H9 (cell line): ENCODE measurements around the gene ABCC4. TPM values are rescaled to one million over a fixed set of nuclear protein-coding genes. Genes with fewer than 3 reads are reported as not detected.

Source experiments
- DNase-seq: peaks from one replicate; pipeline ENCODE4 v3.0.0-alpha.2; 2017
- H2AFZ ChIP-seq: one replicate; pipeline ENCODE4 v1.6.1; 2013; ENCODE audit warnings: mild to moderate bottlenecking, low read length, control low read depth, moderate library complexity
- H2AK5ac ChIP-seq: 2 replicates; pipeline ENCODE4 v1.6.1; 2013; ENCODE audit warnings: low read length, control low read depth, mixed read lengths; ENCODE audit not compliant: insufficient read length
- H2BK120ac ChIP-seq: one replicate; pipeline ENCODE4 v1.6.1; 2013; ENCODE audit warnings: low read depth, mild to moderate bottlenecking, low read length, control low read depth, inconsistent platforms; ENCODE audit not compliant: poor library complexity, severe bottlenecking
- H2BK12ac ChIP-seq: 2 replicates; pipeline ENCODE4 v1.6.1; 2013; ENCODE audit warnings: low read length, control low read depth, mixed read lengths, low read depth; ENCODE audit not compliant: insufficient read length
- H2BK15ac ChIP-seq: 2 replicates; pipeline ENCODE4 v1.6.1; 2013; ENCODE audit warnings: low read depth, low read length, control low read depth
- H2BK20ac ChIP-seq: one replicate; pipeline ENCODE4 v1.6.1; 2013; ENCODE audit warnings: low read depth, mild to moderate bottlenecking, low read length, control low read depth, inconsistent platforms; ENCODE audit not compliant: poor library complexity, severe bottlenecking
- H2BK5ac ChIP-seq: 2 replicates; pipeline ENCODE4 v1.6.1; 2013; ENCODE audit warnings: low read length, control low read depth, mixed read lengths; ENCODE audit not compliant: insufficient read length
- H3K14ac ChIP-seq: 2 replicates; pipeline ENCODE4 v1.6.1; 2013; ENCODE audit warnings: low read length, control low read depth; ENCODE audit not compliant: insufficient read depth
- H3K18ac ChIP-seq: 2 replicates; pipeline ENCODE4 v1.6.1; 2013; ENCODE audit warnings: low read depth, mild to moderate bottlenecking, mixed read lengths, low read length, control low read depth; ENCODE audit not compliant: insufficient read length
- H3K23ac ChIP-seq: 2 replicates; pipeline ENCODE4 v1.6.1; 2013; ENCODE audit warnings: low read length, control low read depth, mixed read lengths, low read depth; ENCODE audit not compliant: insufficient read length
- H3K23me2 ChIP-seq: 2 replicates; pipeline ENCODE4 v1.6.1; 2013; ENCODE audit warnings: low read depth, mild to moderate bottlenecking, mixed read lengths, low read length, control low read depth; ENCODE audit not compliant: insufficient read length, poor library complexity, severe bottlenecking
- H3K27ac ChIP-seq: 2 replicates; pipeline ENCODE4 v1.5.1; 2013; ENCODE audit warnings: low read length, control low read depth, mixed read lengths, low read depth; ENCODE audit not compliant: insufficient read length
- H3K27me3 ChIP-seq: 2 replicates; pipeline ENCODE4 v1.6.1; 2013; ENCODE audit warnings: low read length, control low read depth, inconsistent platforms; ENCODE audit not compliant: insufficient read depth
- H3K4ac ChIP-seq: 2 replicates; pipeline ENCODE4 v1.6.1; 2013; ENCODE audit warnings: low read depth, mild to moderate bottlenecking, control low read depth, inconsistent platforms, low read length, moderate library complexity
- H3K4me1 ChIP-seq: 2 replicates; pipeline ENCODE4 v1.6.1; 2013; ENCODE audit warnings: low read length, control low read depth, inconsistent platforms; ENCODE audit not compliant: insufficient read depth
- H3K4me2 ChIP-seq: 2 replicates; pipeline ENCODE4 v1.6.1; 2013; ENCODE audit warnings: low read length, control low read depth, mixed read lengths; ENCODE audit not compliant: insufficient read length, insufficient read depth
- H3K56ac ChIP-seq: 2 replicates; pipeline ENCODE4 v1.6.1; 2013; ENCODE audit warnings: low read depth, mild to moderate bottlenecking, mixed read lengths, low read length, control low read depth; ENCODE audit not compliant: insufficient read length
- H3K79me1 ChIP-seq: 2 replicates; pipeline ENCODE4 v1.6.1; 2013; ENCODE audit warnings: low read depth, mild to moderate bottlenecking, moderate library complexity, low read length, control low read depth, inconsistent platforms; ENCODE audit not compliant: insufficient read depth, poor library complexity, severe bottlenecking
- H3K79me2 ChIP-seq: 2 replicates; pipeline ENCODE4 v1.6.1; 2013; ENCODE audit warnings: low read length, control low read depth, inconsistent platforms; ENCODE audit not compliant: insufficient read depth
- H3K9ac ChIP-seq: 2 replicates; pipeline ENCODE4 v1.6.1; 2013; ENCODE audit warnings: low read length, control low read depth, mixed read lengths; ENCODE audit not compliant: insufficient read length; ENCODE audit errors: extremely low read depth
- H3K9me3 ChIP-seq: one replicate; pipeline ENCODE4 v1.6.1; 2013; ENCODE audit warnings: low read depth, low read length, inconsistent platforms; ENCODE audit not compliant: control insufficient read depth
- H3T11ph ChIP-seq: one replicate; pipeline ENCODE4 v1.6.1; 2013; ENCODE audit warnings: mild to moderate bottlenecking, low read length, control low read depth, inconsistent platforms
- H4K20me1 ChIP-seq: one replicate; pipeline ENCODE4 v1.6.1; 2013; ENCODE audit not compliant: control insufficient read depth, insufficient read length, insufficient read depth
- H4K5ac ChIP-seq: 2 replicates; pipeline ENCODE4 v1.6.1; 2013; ENCODE audit warnings: low read depth, mild to moderate bottlenecking, mixed read lengths, low read length, control low read depth; ENCODE audit not compliant: insufficient read length
- H4K8ac ChIP-seq: replicated peaks from 2 replicates; pipeline ENCODE4 v1.6.1; 2013; ENCODE audit warnings: low read length, control low read depth, mixed read lengths, low read depth; ENCODE audit not compliant: insufficient read length
- H4K91ac ChIP-seq: 2 replicates; pipeline ENCODE4 v1.6.1; 2013; ENCODE audit warnings: low read depth, mild to moderate bottlenecking, moderate library complexity, mixed read lengths, low read length, control low read depth; ENCODE audit not compliant: insufficient read length
- H3K27ac Mint-ChIP-seq, 3 experiments: 2 replicates in 2 of 3; 3 replicates in 1 of 3; pipeline ENCODE4 v1.8.0; 2020 to 2021; ENCODE audit warnings: mixed read lengths in 3 of 3, mild to moderate bottlenecking in 1 of 3, moderate library complexity in 1 of 3
- H3K27me3 Mint-ChIP-seq: 2 replicates; pipeline ENCODE4 v1.8.0; 2021; ENCODE audit warnings: low read depth, mild to moderate bottlenecking, moderate library complexity, mixed read lengths
- H3K36me3 Mint-ChIP-seq, 3 experiments: 2 replicates in 2 of 3; 3 replicates in 1 of 3; pipeline ENCODE4 v1.8.0; 2020 to 2021; ENCODE audit warnings: low read depth in 3 of 3, mixed read lengths in 3 of 3; ENCODE audit not compliant: insufficient read depth in 1 of 3
- H3K4me1 Mint-ChIP-seq, 2 experiments: 2 replicates each; pipeline ENCODE4 v1.8.0; 2020; ENCODE audit warnings: mixed read lengths in 2 of 2
- H3K4me3 Mint-ChIP-seq, 2 experiments: 2 replicates in 1 of 2; 3 replicates in 1 of 2; pipeline ENCODE4 v1.8.0; 2020 to 2021; ENCODE audit warnings: mild to moderate bottlenecking in 2 of 2, mixed read lengths in 2 of 2, moderate library complexity in 1 of 2
- H3K9me3 Mint-ChIP-seq, 2 experiments: 2 replicates in 1 of 2; 3 replicates in 1 of 2; pipeline ENCODE4 v1.8.0; 2020; ENCODE audit warnings: mild to moderate bottlenecking in 2 of 2, mixed read lengths in 2 of 2, moderate library complexity in 1 of 2
- CTCF ChIP-seq: fragments of 200-600 bp; sonication (generic); conservative IDR thresholded peaks from 3 replicates; pipeline ENCODE4 v1.8.0; 2021; ENCODE audit warnings: antibody characterized with exemption, mild to moderate bottlenecking
- WGBS: extraction: QIAGEN DNeasy Blood & Tissue Kit; methylation state at CpG from one replicate; pipeline ENCODE4 v1.1.7; 2013; ENCODE audit warnings: missing lambda C conversion rate, low lambda C conversion rate, mixed read lengths; ENCODE audit not compliant: insufficient read length; ENCODE audit errors: extremely low coverage; 5-methylcytosine and 5-hydroxymethylcytosine counted together
- total RNA-seq: library from RNA; stranded (reverse); gene quantifications from 2 replicates; pipeline ENCODE4 v1.2.1, GENCODE V29; 2021

Gene ABCC4
- total RNA-seq, 1 experiment from 2014 or later = 5.9 TPM

GRCh38 chr13:95276037-95276505 lies 25.2 kb downstream of the ABCC4 start:
- H3K4me1 Mint-ChIP-seq = peaks cover 19 to 33% of the 10 kb centered on the region in 2 experiments
- Histone ChIP-seq H2BK120ac (no peak overlapping the region), H4K5ac (no peak overlapping the region), H3K23ac (no peak overlapping the region), H3K4ac (no peak overlapping the region), H2AFZ (no peak overlapping the region), H3K18ac (no peak overlapping the region), H4K8ac (no peak overlapping the region), H3K9me3 (no peaks in the 10 kb centered on the region), H3K4me2 (no peak overlapping the region), H3K79me2 (no peaks in the 10 kb centered on the region), H3T11ph (no peak overlapping the region), H3K23me2 (no peaks in the 10 kb centered on the region), H3K79me1 (no peaks in the 10 kb centered on the region), H2BK5ac (no peak overlapping the region), H3K9ac (no peak overlapping the region), H4K91ac (no peak overlapping the region), H3K4me1 (peaks cover 5% of the 10 kb centered on the region), H3K14ac (no peak overlapping the region), H4K20me1 (no peaks in the 10 kb centered on the region), H3K27ac (no peak overlapping the region), H2AK5ac (no peak overlapping the region), H2BK15ac (no peak overlapping the region), H2BK20ac (no peak overlapping the region), H2BK12ac (no peak overlapping the region), H3K56ac (no peak overlapping the region), H3K27me3 (no peaks in the 10 kb centered on the region)
- H3K9me3 Mint-ChIP-seq = no peaks in the 10 kb centered on the region
- no peaks in the 10 kb centered on the region for H3K27me3 Mint-ChIP-seq
- no peak for TF ChIP-seq CTCF
- H3K36me3 Mint-ChIP-seq = no peaks in the 10 kb centered on the region; a peak in 1 of 7 replicates
- H3K27ac Mint-ChIP-seq = no peak overlapping the region
- no CpG with 5 or more reads among the region's 4 CpGs for whole genome bisulfite sequencing
- no peak for DNase-seq
- H3K4me3 Mint-ChIP-seq = no peak overlapping the region
